Testis (tissue), 2 donors: ENCODE results near the gene ABLIM3.

Source experiments
- CTCF ChIP-seq, 3 experiments: fragments of 450-650 bp in 2 of 3; fragments of 200-600 bp in 1 of 3; sonication (generic) in 1 of 3; IDR thresholded peaks; one replicate each; pipeline ENCODE4 v1.5.1; 2016 to 2019; ENCODE audit warnings: antibody characterized with exemption in 3 of 3, mild to moderate bottlenecking in 2 of 3, moderate library complexity in 1 of 3
- POLR2A ChIP-seq: fragments of 450-650 bp; IDR thresholded peaks from one replicate; pipeline ENCODE4 v1.6.1; 2017; ENCODE audit warnings: antibody characterized with exemption, mild to moderate bottlenecking, moderate library complexity

GRCh38 chr5:149144637-149145036, 3.3 kb downstream of the ABLIM3 start:
- no peak for TF ChIP-seq CTCF (IDR thresholded peaks at IDR 0.05)
- no peak for TF ChIP-seq POLR2A
